GM23338 (cell line): ENCODE results near the gene SLC30A1. TPM values are rescaled to one million over a fixed set of nuclear protein-coding genes. Genes with fewer than 3 reads are reported as not detected.

Source experiments
- ATAC-seq: fragments of 200-7000 bp; cut with Tn5 transposase; 3 replicates; pipeline ENCODE4 v1.9.1; 2020
- DNase-seq: peaks from one replicate; pipeline ENCODE4 v3.0.0-alpha.2; 2015; ENCODE audit warnings: low spot score
- H2AFZ ChIP-seq: fragments of 200-600 bp; sonication (generic); 2 replicates; pipeline ENCODE4 v1.8.0; 2016; ENCODE audit warnings: antibody characterized with exemption, mild to moderate bottlenecking, moderate library complexity
- H3F3A ChIP-seq: fragments of 200-600 bp; sonication (generic); replicated peaks from 2 replicates; pipeline ENCODE4 v1.8.0; 2017; ENCODE audit warnings: antibody characterized with exemption, mixed run types, low read depth
- H3K27ac ChIP-seq: fragments of 200-600 bp; sonication (generic); 2 replicates; pipeline ENCODE4 v1.6.1; 2016; ENCODE audit warnings: low read depth
- H3K27me3 ChIP-seq: fragments of 200-600 bp; sonication (generic); 2 replicates; pipeline ENCODE4 v1.8.0; 2016; ENCODE audit warnings: mild to moderate bottlenecking, mixed run types, moderate library complexity; ENCODE audit not compliant: insufficient read depth
- H3K36me3 ChIP-seq: fragments of 200-600 bp; sonication (generic); 2 replicates; pipeline ENCODE4 v1.8.0; 2016; ENCODE audit warnings: mild to moderate bottlenecking; ENCODE audit not compliant: insufficient read depth
- H3K4me1 ChIP-seq: fragments of 200-600 bp; sonication (generic); 2 replicates; pipeline ENCODE4 v1.8.0; 2016; ENCODE audit warnings: mild to moderate bottlenecking, moderate library complexity; ENCODE audit not compliant: insufficient read depth
- H3K4me2 ChIP-seq: fragments of 200-600 bp; sonication (generic); 2 replicates; pipeline ENCODE4 v1.7.1; 2017; ENCODE audit warnings: mixed run types
- H3K4me3 ChIP-seq: fragments of 200-600 bp; sonication (generic); 2 replicates; pipeline ENCODE4 v1.6.1; 2016; ENCODE audit warnings: mixed run types
- H3K79me2 ChIP-seq: fragments of 200-600 bp; sonication (generic); replicated peaks from 2 replicates; pipeline ENCODE4 v1.8.0; 2017; ENCODE audit warnings: mild to moderate bottlenecking; ENCODE audit not compliant: insufficient read depth
- H3K9me2 ChIP-seq: fragments of 200-600 bp; sonication (generic); 2 replicates; pipeline ENCODE4 v1.8.0; 2017; ENCODE audit not compliant: insufficient read depth
- H4K20me1 ChIP-seq: fragments of 200-600 bp; sonication (generic); replicated peaks from 2 replicates; pipeline ENCODE4 v1.8.0; 2017; ENCODE audit warnings: mild to moderate bottlenecking; ENCODE audit not compliant: insufficient read depth
- H3K27ac Mint-ChIP-seq: 2 replicates; pipeline ENCODE4 v1.8.0; 2020; ENCODE audit warnings: inconsistent platforms, mild to moderate bottlenecking, moderate library complexity, mixed read lengths
- H3K27me3 Mint-ChIP-seq: 3 replicates; pipeline ENCODE4 v1.8.0; 2022; ENCODE audit warnings: low read depth, mild to moderate bottlenecking, moderate library complexity, mixed read lengths, inconsistent platforms; ENCODE audit not compliant: insufficient read depth, poor library complexity
- H3K36me3 Mint-ChIP-seq: 3 replicates; pipeline ENCODE4 v1.8.0; 2021; ENCODE audit warnings: low read depth, mild to moderate bottlenecking, inconsistent platforms, moderate library complexity, mixed read lengths
- H3K4me1 Mint-ChIP-seq: 3 replicates; pipeline ENCODE4 v1.8.0; 2020; ENCODE audit warnings: mild to moderate bottlenecking, inconsistent platforms, mixed read lengths
- H3K4me3 Mint-ChIP-seq: 3 replicates; pipeline ENCODE4 v1.8.0; 2021; ENCODE audit warnings: moderate library complexity, mild to moderate bottlenecking, inconsistent platforms, mixed read lengths
- H3K9me3 Mint-ChIP-seq: 3 replicates; pipeline ENCODE4 v1.8.0; 2020; ENCODE audit warnings: moderate library complexity, mild to moderate bottlenecking, inconsistent platforms, mixed read lengths
- ETS1 ChIP-seq: IDR thresholded peaks from 2 replicates; pipeline ENCODE4 v1.6.1; 2016; ENCODE audit warnings: antibody characterized with exemption
- EZH2 ChIP-seq: fragments of 200-600 bp; sonication (generic); IDR thresholded peaks from one replicate; pipeline ENCODE4 v1.8.0; 2017; ENCODE audit warnings: antibody characterized with exemption, mild to moderate bottlenecking, low read depth; ENCODE audit not compliant: unreplicated experiment
- EZH2phosphoT487 ChIP-seq: fragments of 200-600 bp; sonication (generic); IDR thresholded peaks from one replicate; pipeline ENCODE4 v1.8.1; 2018; ENCODE audit warnings: antibody characterized with exemption; ENCODE audit not compliant: unreplicated experiment
- JUNB ChIP-seq: IDR thresholded peaks from one replicate; pipeline ENCODE4 v1.6.1; 2016; ENCODE audit warnings: antibody characterized with exemption; ENCODE audit not compliant: unreplicated experiment
- NANOG ChIP-seq: IDR thresholded peaks from 2 replicates; pipeline ENCODE4 v1.6.1; 2016; ENCODE audit warnings: antibody characterized with exemption, borderline replicate concordance
- POLR2AphosphoS5 ChIP-seq: IDR thresholded peaks from 2 replicates; pipeline ENCODE4 v1.6.1; 2016; ENCODE audit warnings: antibody characterized with exemption, low read depth
- REST ChIP-seq: IDR thresholded peaks from one replicate; pipeline ENCODE4 v1.6.1; 2018; ENCODE audit warnings: antibody characterized with exemption; ENCODE audit not compliant: unreplicated experiment
- STAT1 ChIP-seq: IDR thresholded peaks from one replicate; pipeline ENCODE4 v1.6.1; 2016; ENCODE audit warnings: antibody characterized with exemption; ENCODE audit not compliant: unreplicated experiment
- ZNF114 ChIP-seq: fragments of 250-450 bp; sonication (Bioruptor Pico); IDR thresholded peaks from 2 replicates; pipeline ENCODE4 v1.5.0; 2020; ENCODE audit warnings: mild to moderate bottlenecking, moderate library complexity
- ZNF462 ChIP-seq: fragments of 250-450 bp; sonication (Bioruptor Pico); IDR thresholded peaks from 2 replicates; pipeline ENCODE4 v1.5.0; 2020; ENCODE audit warnings: mild to moderate bottlenecking, moderate library complexity
- polyA plus RNA-seq: library from polyadenylated mRNA; unstranded; fragments of >200 nt; fragmentation: Nextera tagmentation; extraction: Ambion mirVana; gene quantifications from 2 replicates; pipeline ENCODE4 v1.2.1, GENCODE V29; 2016
- total RNA-seq: library from RNA; depleted of rRNA; stranded (reverse); fragments of >200 nt; shearing (Covaris generic); gene quantifications from 2 replicates; pipeline ENCODE4 v1.2.3, GENCODE V29; 2014

The SLC30A1 gene
- total and polyA plus RNA-seq, 2 experiments from 2014 or later = 3.3 to 17.7 TPM

GRCh38 chr1:211549092-211549711 is 29.8 kb downstream of the SLC30A1 start:
- no peak overlapping the region for H3K27ac Mint-ChIP-seq
- no peak overlapping the region for H3K4me3 Mint-ChIP-seq
- H3K36me3 Mint-ChIP-seq = no peaks in the 10 kb centered on the region
- Histone ChIP-seq H3K4me1 (peaks cover 9% of the 10 kb centered on the region; the same call in 1 of the 2 replicates), H3K4me2 (no peak overlapping the region), H3K9me2 (no peaks in the 10 kb centered on the region), H3K36me3 (no peaks in the 10 kb centered on the region), H3K27ac (no peak overlapping the region), H3K27me3 (no peaks in the 10 kb centered on the region), H3K79me2 (no peaks in the 10 kb centered on the region), H2AFZ (peak overlapping the region; percentile 96), H3K4me3 (no peak overlapping the region), H3F3A (no peaks in the 10 kb centered on the region), H4K20me1 (no peaks in the 10 kb centered on the region)
- no peak for TF ChIP-seq EZH2phosphoT487
- no peak for TF ChIP-seq JUNB
- no peak for TF ChIP-seq REST
- TF ChIP-seq POLR2AphosphoS5 = no peak
- TF ChIP-seq NANOG = no peak
- no peak for TF ChIP-seq EZH2
- no peak for TF ChIP-seq STAT1
- TF ChIP-seq ZNF114 = no peak
- no peak for TF ChIP-seq ZNF462 (CRISPR knock-in tag)
- no peak for TF ChIP-seq ETS1
- ATAC-seq = peak; percentile 33; the same call in 2 of the 3 replicates
- no peaks in the 10 kb centered on the region for H3K4me1 Mint-ChIP-seq
- H3K9me3 Mint-ChIP-seq = no peaks in the 10 kb centered on the region; the same call in 2 of the 3 replicates
- no peak for DNase-seq
- peaks cover 4% of the 10 kb centered on the region for H3K27me3 Mint-ChIP-seq
